Activated T-cell treated with anti-CD3 and anti-CD28 coated beads, Interleukin-2, amount 50 U/mL, for 1 hour (primary cell): ENCODE results near the gene NSUN2.

Experiments
- DNase-seq: peaks from one replicate; pipeline ENCODE4 v3.0.0-alpha.2; 2020

NSUN2 gene

DNA sequence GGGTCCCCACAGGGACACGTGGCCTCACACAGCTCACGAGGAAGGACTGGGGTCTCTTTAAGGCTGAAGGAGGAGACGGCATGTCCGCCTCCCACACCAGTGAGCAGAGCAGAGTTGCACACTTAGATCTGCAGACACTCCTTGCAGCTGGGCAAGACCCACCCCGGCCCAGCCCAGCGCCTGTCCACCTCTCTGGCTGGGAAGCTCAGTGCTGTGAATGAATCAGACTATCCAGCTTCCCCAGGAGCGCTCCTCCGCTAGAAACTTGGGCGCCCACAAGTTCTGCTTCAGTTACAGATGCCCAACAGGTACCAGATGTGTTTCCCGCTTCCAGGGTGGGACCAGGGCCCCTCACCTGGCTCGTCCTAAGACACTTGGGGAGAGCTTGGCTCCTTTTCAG, 78.9 kb downstream of the NSUN2 start:
- no peak for DNase-seq

- no peak for DNase-seq
Observed at GRCh38 chr5:6552612-6553011, 80.2 kb downstream of the NSUN2 start.

GRCh38 chr5:6551955-6552313, 80.9 kb downstream of the NSUN2 start:
- no peak for DNase-seq

GRCh38 chr5:6551287-6551954, 81.4 kb downstream of the NSUN2 start:
- no peak for DNase-seq

- no peak for DNase-seq
Observed at GRCh38 chr5:6550628-6551027, 82.2 kb downstream of the NSUN2 start.
